ENCODE data around the gene CAPN3.
"Not testable (repeated sequence)": the region's sequence is repeated elsewhere in the genome, so short reads cannot be mapped to it uniquely, and the experiment has no call there.

DNA sequence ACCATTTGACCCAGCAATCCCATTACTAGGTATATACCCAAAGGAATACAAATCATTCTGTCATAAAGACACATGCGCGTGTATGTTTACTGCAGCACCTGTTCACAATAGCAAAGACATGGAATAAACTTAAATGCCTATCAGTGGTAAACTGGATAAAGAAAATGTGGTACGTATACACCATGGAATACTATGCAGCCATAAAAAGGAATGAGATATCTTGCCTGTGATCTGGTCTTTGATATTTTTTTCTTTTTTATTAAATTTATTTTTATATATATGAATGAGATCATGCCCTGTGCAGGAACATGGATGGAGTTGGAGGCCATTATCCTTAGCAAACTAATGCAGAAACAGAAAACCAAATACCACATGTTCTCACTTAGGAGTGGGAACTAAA, 22.2 kb upstream of the CAPN3 start:
- TF ChIP-seq, protein P1, sequence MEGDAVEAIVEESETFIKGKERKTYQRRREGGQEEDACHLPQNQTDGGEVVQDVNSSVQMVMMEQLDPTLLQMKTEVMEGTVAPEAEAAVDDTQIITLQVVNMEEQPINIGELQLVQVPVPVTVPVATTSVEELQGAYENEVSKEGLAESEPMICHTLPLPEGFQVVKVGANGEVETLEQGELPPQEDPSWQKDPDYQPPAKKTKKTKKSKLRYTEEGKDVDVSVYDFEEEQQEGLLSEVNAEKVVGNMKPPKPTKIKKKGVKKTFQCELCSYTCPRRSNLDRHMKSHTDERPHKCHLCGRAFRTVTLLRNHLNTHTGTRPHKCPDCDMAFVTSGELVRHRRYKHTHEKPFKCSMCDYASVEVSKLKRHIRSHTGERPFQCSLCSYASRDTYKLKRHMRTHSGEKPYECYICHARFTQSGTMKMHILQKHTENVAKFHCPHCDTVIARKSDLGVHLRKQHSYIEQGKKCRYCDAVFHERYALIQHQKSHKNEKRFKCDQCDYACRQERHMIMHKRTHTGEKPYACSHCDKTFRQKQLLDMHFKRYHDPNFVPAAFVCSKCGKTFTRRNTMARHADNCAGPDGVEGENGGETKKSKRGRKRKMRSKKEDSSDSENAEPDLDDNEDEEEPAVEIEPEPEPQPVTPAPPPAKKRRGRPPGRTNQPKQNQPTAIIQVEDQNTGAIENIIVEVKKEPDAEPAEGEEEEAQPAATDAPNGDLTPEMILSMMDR (IDR thresholded peaks at IDR 0.05; ENCODE audit: poor library complexity): not testable (repeated sequence)
- not testable (repeated sequence) for TF ChIP-seq EZH2 (IDR thresholded peaks at IDR 0.05; ENCODE audit: borderline replicate concordance); EZH2phosphoT487 (IDR thresholded peaks at IDR 0.05; ENCODE audit: low read depth, severe bottlenecking, unreplicated experiment)
